GM10248 (cell line): Measurements from ENCODE around the gene PHB1.

ENCODE experiments used
- CTCF ChIA-PET: fragments of 300-600 bp; sonication (Branson Sonifier 250); formaldehyde crosslinking; extraction: SDS; loops from one replicate; lab custom pipeline; 2021; ENCODE audit warnings: antibody characterized with exemption; lab: Yijun Ruan, JAX
- POLR2A ChIA-PET: fragments of 350-650 bp; sonication (Branson Sonifier 250); formaldehyde crosslinking; extraction: SDS; loops from one replicate; lab custom pipeline; 2020; ENCODE audit warnings: antibody characterized with exemption; lab: Yijun Ruan, JAX
- DNase-seq: peaks from one replicate; pipeline ENCODE4 v3.0.0; 2012; ENCODE audit errors: extremely low spot score
- CTCF ChIP-seq: IDR thresholded peaks from 2 replicates; pipeline ENCODE4 v1.5.1; 2012; ENCODE audit warnings: mild to moderate bottlenecking, low read depth; ENCODE audit errors: extremely low read depth, missing control alignments, control extremely low read depth

Gene PHB1

GRCh38 chr17:49386373-49386772 lies 28.3 kb downstream of the PHB1 start:
- no peak for TF ChIP-seq CTCF
- no peak for DNase-seq
- CTCF ChIA-PET = interaction anchor here (0.7 to 6.7 kb wide), 9 partner anchors 10 to 181 kb away, joined by 3 to 52 read pairs (median 3); no protein-coding TSS in a partner anchor
- POLR2A ChIA-PET = interaction anchor here (0.6 kb wide), 1 partner anchor 157 kb away, joined by 4 read pairs; no protein-coding TSS in a partner anchor

GRCh38 chr17:49384951-49385350 lies 29.7 kb downstream of the PHB1 start:
- no peak for DNase-seq
- POLR2A ChIA-PET = no interaction called here
- no peak for TF ChIP-seq CTCF
- CTCF ChIA-PET = interaction anchor here (1.0 kb wide), 1 partner anchor 17 kb away, joined by 4 read pairs; no protein-coding TSS in a partner anchor

- no peak for TF ChIP-seq CTCF
- ChIA-PET POLR2A (no interaction called here), CTCF (interaction anchor here (2.6 kb wide), 1 partner anchor 20 kb away, joined by 8 read pairs; no protein-coding TSS in a partner anchor)
- no peak for DNase-seq
These were observed 31.6 kb downstream of the PHB1 start for GRCh38 chr17:49383060-49383459.

- no peak for TF ChIP-seq CTCF
- no peak for DNase-seq
- CTCF ChIA-PET = interaction anchor here (0.8 to 2.6 kb wide), 2 partner anchors 19 to 91 kb away, joined by 3 to 8 read pairs; no protein-coding TSS in a partner anchor
- POLR2A ChIA-PET = no interaction called here
These were observed 32.1 kb downstream of the PHB1 start for GRCh38 chr17:49382556-49382955.

GRCh38 chr17:49381793-49382192 lies 32.9 kb downstream of the PHB1 start:
- TF ChIP-seq CTCF = no peak
- DNase-seq = no peak
- ChIA-PET POLR2A (no interaction called here), CTCF (interaction anchor here (0.8 to 4.5 kb wide), 6 partner anchors 14 to 349 kb away, joined by 3 to 26 read pairs (median 3); no protein-coding TSS in a partner anchor)

GRCh38 chr17:49381033-49381432 lies 33.6 kb downstream of the PHB1 start:
- no peak for TF ChIP-seq CTCF
- ChIA-PET CTCF (interaction anchor here (1.4 to 4.5 kb wide), 4 partner anchors 13 to 348 kb away, joined by 3 to 26 read pairs (median 3); no protein-coding TSS in a partner anchor), POLR2A (interaction anchor here (0.6 kb wide), 1 partner anchor 11 kb away, joined by 4 read pairs; no protein-coding TSS in a partner anchor)
- DNase-seq = no peak

- no peak for TF ChIP-seq CTCF
- ChIA-PET CTCF (interaction anchor here (4.5 kb wide), 1 partner anchor 12 kb away, joined by 26 read pairs; no protein-coding TSS in a partner anchor), POLR2A (no interaction called here)
- no peak for DNase-seq
These were observed 34.8 kb downstream of the PHB1 start for GRCh38 chr17:49379926-49380325.
